C4-2B (cell line): ENCODE results near the gene CAMK2A.

Experiments used
- CTCF ChIP-seq: fragments of 450-650 bp; conservative IDR thresholded peaks from 2 replicates; pipeline ENCODE4 v1.5.1; 2017; ENCODE audit warnings: mild to moderate bottlenecking
- ZFX ChIP-seq: fragments of 450-650 bp; IDR thresholded peaks from 2 replicates; pipeline ENCODE4 v1.6.1; 2017

- TF ChIP-seq CTCF (no peak), ZFX (no peak)
These were observed 2.1 kb upstream of the CAMK2A start for GRCh38 chr5:150291388-150292385.
